OCI-M2 (cell line): Measurements from ENCODE around the gene COL19A1.
"Not testable (repeated sequence)": the region's sequence is repeated elsewhere in the genome, so short reads cannot be mapped to it uniquely, and the experiment has no call there.

Experiments
- DNase-seq: peaks from one replicate; lab custom pipeline; 2025; ENCODE audit not compliant: unreplicated experiment; lab: John Stamatoyannopoulos, UW

The COL19A1 gene

GRCh38 chr6:69957985-69958559 lies 91.7 kb downstream of the COL19A1 start:
- DNase-seq = no peak

- DNase-seq = no peak
Observed at GRCh38 chr6:69958978-69959377, 92.6 kb downstream of the COL19A1 start.

- DNase-seq = not testable (repeated sequence)
Observed at GRCh38 chr6:69965974-69966373, 99.6 kb downstream of the COL19A1 start.

GRCh38 chr6:69973138-69973537 lies 106.8 kb downstream of the COL19A1 start:
- DNase-seq = no peak

DNA sequence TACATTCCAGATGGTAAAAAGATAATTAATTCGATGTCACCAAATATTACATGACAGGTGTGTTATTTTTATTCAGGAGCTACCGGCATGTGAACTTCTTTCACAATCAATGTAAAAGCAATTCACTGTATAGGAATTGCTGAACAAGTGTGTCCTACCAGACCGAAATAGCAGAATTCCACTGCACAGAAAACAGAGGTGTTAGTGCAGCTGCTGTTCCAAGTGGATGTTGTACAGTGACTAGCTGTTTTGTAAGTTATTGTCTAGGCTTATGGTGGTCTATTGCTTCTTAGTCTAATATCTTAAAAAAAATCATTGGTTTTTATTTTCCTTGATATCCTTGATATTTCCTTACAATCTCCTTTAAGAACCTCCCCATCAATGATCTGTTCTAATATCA lies 107.4 kb downstream of the COL19A1 start:
- no peak for DNase-seq

- DNase-seq = no peak
Observed at GRCh38 chr6:69974193-69974592, 107.8 kb downstream of the COL19A1 start.

DNA sequence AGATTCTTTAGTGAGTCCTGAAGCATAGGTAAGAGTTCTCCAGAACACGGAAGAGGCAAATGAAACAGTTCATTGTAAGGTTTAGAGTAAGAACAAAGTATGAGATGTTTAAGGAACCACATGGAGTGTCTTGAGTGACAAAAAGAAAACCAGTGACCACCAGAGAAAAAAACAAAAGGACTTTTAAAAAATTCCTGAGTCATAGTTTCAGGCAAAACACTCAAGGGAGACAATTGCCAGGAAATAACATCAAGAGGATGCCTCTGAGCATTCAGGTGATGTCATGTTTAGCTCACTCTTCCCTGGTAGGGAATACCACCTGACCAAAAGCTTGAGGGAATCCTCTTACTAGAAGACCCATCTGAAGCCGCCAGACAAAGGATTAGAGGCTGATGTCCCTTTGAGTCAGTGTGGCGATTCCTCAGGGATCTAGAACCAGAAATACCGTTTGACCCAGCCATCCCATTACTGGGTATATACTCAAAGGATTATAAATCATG lies 110.3 kb downstream of the COL19A1 start:
- no peak for DNase-seq

DNA sequence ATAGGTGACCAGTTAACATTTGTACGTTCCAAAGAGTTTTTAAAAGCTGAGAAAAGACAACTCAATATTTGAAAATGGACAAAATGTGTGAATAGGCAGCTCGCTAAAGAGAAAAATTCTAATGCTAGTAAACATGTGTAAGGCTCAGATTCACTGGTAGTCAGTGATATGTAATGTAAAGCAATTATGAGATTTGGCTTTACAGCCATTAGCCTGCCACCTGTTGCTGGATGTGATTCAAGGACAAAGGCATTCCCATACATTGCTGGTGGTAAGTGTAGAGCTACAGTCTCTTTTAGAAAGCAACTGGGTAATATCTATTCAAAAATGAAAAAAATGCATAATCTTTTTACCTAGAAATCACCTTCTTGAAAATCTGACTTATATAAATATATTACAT lies 114.3 kb downstream of the COL19A1 start:
- no peak for DNase-seq

DNA sequence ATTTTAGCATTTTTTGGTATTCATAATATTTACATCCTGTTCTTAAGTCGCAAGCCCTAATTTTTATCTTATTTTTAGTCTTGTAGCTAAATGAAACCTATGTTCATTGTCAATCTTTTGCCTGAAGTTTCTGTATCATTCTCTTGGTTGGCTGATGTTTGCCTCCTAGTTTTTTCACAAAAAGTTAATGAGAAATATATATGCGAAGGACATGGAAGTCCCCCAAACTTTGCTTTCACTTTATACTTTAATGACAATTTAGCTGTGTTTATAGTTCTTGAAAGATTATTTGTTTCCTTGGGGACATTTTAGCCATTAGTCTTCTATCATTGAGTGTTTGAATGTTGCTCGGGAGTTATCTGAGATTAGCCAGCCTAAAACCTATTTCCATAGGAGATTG lies 118.2 kb downstream of the COL19A1 start:
- DNase-seq = no peak

DNA sequence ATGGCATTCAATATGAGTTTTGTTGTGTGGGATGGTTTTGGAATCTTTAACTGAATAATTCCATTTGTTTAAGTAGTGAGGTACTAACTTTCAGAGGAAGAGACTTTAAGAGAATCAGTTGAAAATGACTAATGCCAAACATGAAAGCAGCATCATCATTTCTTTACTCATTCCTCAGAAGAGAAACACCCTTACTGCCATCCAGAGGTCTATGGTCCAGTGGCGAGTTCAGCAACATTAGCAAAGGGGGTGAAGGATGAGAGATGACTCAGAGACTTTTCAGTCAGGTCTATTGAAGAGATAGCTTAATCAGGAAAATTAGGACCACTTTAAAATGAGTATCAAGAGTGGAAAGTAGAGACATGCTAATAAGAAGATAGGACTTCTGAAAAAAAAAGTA lies 118.8 kb downstream of the COL19A1 start:
- no peak for DNase-seq

- DNase-seq = no peak
Observed at GRCh38 chr6:69987550-69987949, 121.2 kb downstream of the COL19A1 start.

- no peak for DNase-seq
Observed at GRCh38 chr6:69988458-69989126, 122.2 kb downstream of the COL19A1 start.

DNA sequence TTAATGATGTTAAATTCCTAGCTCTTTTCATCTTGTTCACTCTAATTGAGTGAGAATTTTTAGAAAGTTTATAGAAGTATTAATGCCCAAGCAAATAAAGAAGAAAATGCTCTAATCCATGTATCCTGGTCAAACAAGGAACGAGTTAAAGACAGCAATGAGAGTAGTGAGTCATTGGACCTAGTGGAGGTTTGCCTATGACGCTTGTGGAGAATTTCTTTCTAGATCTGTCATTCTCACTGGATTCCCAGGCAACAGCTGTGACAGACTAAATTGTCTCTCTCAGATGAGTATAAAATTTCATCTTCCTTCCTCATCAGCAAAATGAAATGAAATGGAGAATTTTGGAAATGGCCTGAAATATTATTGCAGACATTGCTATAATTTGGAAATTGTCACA lies 127.9 kb downstream of the COL19A1 start:
- no peak for DNase-seq

DNA sequence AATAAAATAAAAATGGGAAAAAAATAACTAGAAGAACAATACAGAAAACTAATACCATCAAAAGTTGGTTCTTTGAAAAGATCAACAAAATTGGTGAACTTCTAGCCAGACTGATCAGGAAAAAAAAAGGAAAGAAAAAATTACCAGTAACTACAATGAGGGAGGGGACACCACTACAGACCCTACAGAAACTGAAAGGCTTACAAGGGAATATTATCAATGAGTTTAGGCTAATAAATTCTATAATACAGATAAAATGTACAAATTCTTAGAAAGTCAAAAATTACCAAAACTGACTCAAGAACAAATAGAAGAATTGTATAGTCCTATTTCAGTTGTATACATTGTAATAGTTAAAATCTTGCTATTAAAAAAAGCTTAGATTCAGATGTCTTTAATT lies 141.8 kb downstream of the COL19A1 start:
- DNase-seq = no peak

- not testable (repeated sequence) for DNase-seq
Observed at GRCh38 chr6:70010339-70010738, 144.0 kb downstream of the COL19A1 start.

DNA sequence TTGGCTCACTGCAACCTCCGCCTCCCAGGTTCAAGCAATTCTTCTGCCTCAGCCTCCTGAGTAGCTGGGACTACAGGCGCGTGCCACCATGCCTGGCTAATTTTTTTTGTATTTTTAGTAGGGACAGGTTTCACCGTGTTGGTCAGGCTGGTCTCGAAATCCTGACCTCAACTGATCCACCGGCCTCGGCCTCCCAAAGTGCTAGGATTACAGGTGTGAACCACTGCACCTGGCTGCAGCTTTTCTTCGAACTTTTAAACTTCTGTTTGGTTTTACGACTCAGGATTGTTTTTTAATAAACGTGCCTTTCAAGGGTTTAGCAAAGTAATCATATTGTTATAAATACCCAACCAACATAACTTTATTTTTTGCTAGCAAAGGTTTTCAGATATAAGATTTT lies 156.8 kb downstream of the COL19A1 start:
- DNase-seq = not testable (repeated sequence)

DNA sequence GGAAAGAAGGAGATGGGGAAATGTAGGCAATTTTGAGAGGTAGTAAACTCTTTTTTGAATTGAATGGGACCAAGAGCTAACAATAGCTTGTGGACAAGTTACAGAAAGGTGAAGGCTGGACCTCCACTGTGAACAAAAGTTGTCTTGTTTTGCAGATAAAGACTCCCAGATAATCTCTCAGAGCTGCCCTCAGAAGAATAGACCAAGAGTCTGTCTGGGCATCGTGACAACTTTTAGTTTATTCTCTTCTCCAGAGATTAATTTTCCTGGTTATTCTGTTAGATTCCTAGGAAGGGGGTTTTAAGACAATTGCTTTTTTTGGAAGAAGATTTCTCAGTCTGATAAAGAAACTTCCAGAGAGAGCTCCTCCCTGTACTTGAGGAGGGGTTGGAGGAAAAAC lies 161.9 kb downstream of the COL19A1 start:
- DNase-seq = no peak

- DNase-seq = no peak
Observed at GRCh38 chr6:70028926-70029325, 162.6 kb downstream of the COL19A1 start.

DNA sequence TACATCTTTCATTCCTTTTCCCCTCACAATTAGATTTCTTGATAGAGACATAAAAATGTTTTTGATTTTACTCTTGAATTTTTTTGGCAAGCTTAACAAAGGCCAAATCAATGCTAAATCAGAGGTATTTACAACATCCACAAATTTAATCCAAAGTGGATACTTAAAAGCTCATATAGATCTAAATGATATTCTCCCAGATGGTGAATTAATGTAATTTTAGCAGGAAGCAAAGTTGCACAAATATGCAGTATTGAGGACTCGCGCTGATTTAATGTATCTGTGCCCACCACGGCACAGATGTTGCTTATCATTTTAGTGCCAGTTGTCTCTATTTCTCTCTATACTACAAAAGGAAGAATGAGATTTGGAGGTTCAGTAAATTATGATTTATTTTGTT lies 167.4 kb downstream of the COL19A1 start:
- DNase-seq = no peak

DNA sequence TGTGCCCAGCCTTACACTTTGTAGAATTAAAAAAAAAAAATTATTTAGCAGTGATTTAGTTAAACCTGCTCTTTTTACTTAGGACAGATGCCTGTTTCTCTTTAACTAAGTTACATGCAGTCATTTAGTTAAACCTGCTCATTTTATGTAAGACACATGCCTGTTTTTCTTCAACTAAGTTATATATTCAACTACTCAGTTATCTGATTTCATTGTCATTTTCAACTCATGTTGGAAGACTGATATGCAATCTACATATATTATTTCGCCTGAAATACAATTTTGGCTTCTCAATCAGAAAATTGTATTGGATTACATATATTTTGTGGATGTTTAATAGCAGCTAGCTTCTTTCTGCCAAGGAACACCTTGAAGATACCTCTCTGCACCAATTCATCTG lies 171.1 kb downstream of the COL19A1 start:
- DNase-seq = no peak

GRCh38 chr6:70040766-70041165 lies 174.4 kb downstream of the COL19A1 start:
- no peak for DNase-seq

DNA sequence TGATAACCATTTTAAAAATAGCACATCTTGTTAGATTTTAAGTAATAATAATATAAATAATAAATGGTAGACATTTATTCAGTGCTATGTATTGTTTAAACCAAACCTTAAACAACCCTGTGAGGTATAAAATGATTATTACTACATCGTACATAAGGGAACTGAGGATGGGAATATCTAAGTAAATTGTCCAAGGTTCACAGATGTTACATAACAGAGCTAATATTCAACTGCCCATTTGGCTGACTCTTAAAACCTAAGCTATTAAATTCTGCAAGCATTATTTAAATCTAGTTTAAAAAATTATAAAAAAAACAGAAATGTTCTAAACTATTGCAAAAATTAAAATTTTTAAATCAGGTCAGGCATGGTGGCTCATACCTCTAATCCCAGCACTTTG lies 175.1 kb downstream of the COL19A1 start:
- DNase-seq = no peak

GRCh38 chr6:70045413-70045812 lies 179.1 kb downstream of the COL19A1 start:
- no peak for DNase-seq
